ENCODE measurements around the gene IQCN. TPM values are rescaled to one million over a fixed set of nuclear protein-coding genes. Genes with fewer than 3 reads are reported as not detected.
A peak's percentile ranks its signal among the peaks of the same experiment; 100 is the strongest.

The IQCN gene
- total and polyA plus RNA-seq, 2 of the 4 experiments (the other 2 are of a cell fraction): 0.18 to 0.67 TPM

GRCh38 chr19:18289471-18290301 is 15.4 kb upstream of the IQCN start:
- DNase-seq (no peak), ATAC-seq (ENCODE audit: low read depth) (no peak)
- Histone ChIP-seq H2BK15ac (ENCODE audit: low read depth, low read length) (peak overlapping the region; percentile 68; the same call in 1 of the 3 replicates), H3K4me3 (ENCODE audit: insufficient read depth, low read depth, low read length) (no peak overlapping the region), H2BK120ac (ENCODE audit: low read depth, low read length) (peak overlapping the region; percentile 61; the same call in 1 of the 2 replicates), H3K4me1 (ENCODE audit: control insufficient read depth, insufficient read depth, low read length) (peaks cover 23% of the 10 kb centered on the region), H3K4me2 (ENCODE audit: low read depth, low read length) (no peak overlapping the region; the same call in 1 of the 2 replicates), H2AK9ac (replicated peaks; ENCODE audit: low read depth, low read length, poor library complexity) (peak overlapping the region; percentile 85), H2AFZ (replicated peaks; ENCODE audit: low read length, poor library complexity) (peak overlapping the region; percentile 75), H3K36me3 (ENCODE audit: control insufficient read depth, insufficient read depth, low read length) (no peaks in the 10 kb centered on the region), H4K8ac (ENCODE audit: low read depth in 2 of 2, low read length in 2 of 2) (peak overlapping the region in 1 of 2 experiments; percentile 55; a peak in 1 of 4 replicates), H3K9me3 (ENCODE audit: control insufficient read depth, insufficient read depth, low read length) (no peaks in the 10 kb centered on the region), H2BK5ac (ENCODE audit: low read depth, low read length, poor library complexity, severe bottlenecking) (peak overlapping the region; percentile 25), H3K27ac (ENCODE audit: insufficient read depth, low read length) (peak overlapping the region; percentile 16; the same call in 1 of the 2 replicates), H3K9ac (ENCODE audit: low read depth, low read length) (0 out of 2 replicates have a peak overlapping the region, but pooled peaks have one; percentile 26), H3K79me1 (ENCODE audit: low read depth in 1 of 2, low read length in 2 of 2) (peaks cover 0 to 6% of the 10 kb centered on the region in 2 experiments; a peak in 1 of 4 replicates), H4K5ac (ENCODE audit: low read depth, low read length) (peak overlapping the region; percentile 77), H3K56ac (ENCODE audit: extremely low read depth, insufficient read depth, low read length) (no peak overlapping the region), H3K27me3 (ENCODE audit: control insufficient read depth, insufficient read depth, low read length) (no peaks in the 10 kb centered on the region), H3K4ac (ENCODE audit: low read depth, low read length) (peak overlapping the region; percentile 88), H3K23ac (ENCODE audit: low read depth, low read length) (no peak overlapping the region; the same call in 1 of the 2 replicates), H3K18ac (ENCODE audit: low read depth, low read length) (peak overlapping the region; percentile 22), H3K14ac (replicated peaks; ENCODE audit: low read depth, low read length) (no peak overlapping the region), H4K91ac (ENCODE audit: insufficient read depth, low read depth, low read length) (no peak overlapping the region), H4K20me1 (ENCODE audit: insufficient read depth, low read length) (no peaks in the 10 kb centered on the region), H2BK20ac (ENCODE audit: low read depth, low read length) (peak overlapping the region; percentile 73; the same call in 1 of the 2 replicates), H3K9me1 (ENCODE audit: insufficient read depth, low read length) (no peaks in the 10 kb centered on the region), H2AK5ac (ENCODE audit: low read depth, low read length) (peak overlapping the region; percentile 80; the same call in 1 of the 2 replicates)
- in situ Hi-C loops (cut with MboI; ENCODE audit: low sequenced_read_pairs): no loop called here
- ChIA-PET CTCF (interaction anchor here (0.6 kb wide), 1 partner anchor 175 kb away, joined by 3 read pairs; no protein-coding TSS in a partner anchor), POLR2A (ENCODE audit: unreplicated experiment) (no interaction called here)
- BruUV-seq (replicated peaks): no TSS peak
- intact Hi-C loops (cut with micrococcal nuclease): no loop called here
- no CpG with 5 or more reads among the region's 12 CpGs for WGBS, 2 experiments (ENCODE audit: extremely low coverage in 2 of 2, insufficient read length in 1 of 2)
- dilution Hi-C loops (cut with HindIII; ENCODE audit: low sequenced_read_pairs, unreplicated experiment): no loop called here
- TF ChIP-seq RFX5 (IDR thresholded peaks at IDR 0.05; ENCODE audit: low read depth, low read length): no peak
- no peak for TF ChIP-seq CHD1 (IDR thresholded peaks at IDR 0.05; ENCODE audit: low read depth, low read length)
- TF ChIP-seq MXI1 (IDR thresholded peaks at IDR 0.05; ENCODE audit: borderline replicate concordance, low read depth, low read length): no peak
- no peak for TF ChIP-seq POLR2A (IDR thresholded peaks at IDR 0.05; ENCODE audit: low read depth, low read length)
- no peak for TF ChIP-seq FOS (IDR thresholded peaks at IDR 0.05; ENCODE audit: low read depth, low read length)
- TF ChIP-seq CTCF (conservative IDR thresholded peaks at IDR 0.05; ENCODE audit: low read depth, low read length): no peak
- TF ChIP-seq MAFK (IDR thresholded peaks at IDR 0.05; ENCODE audit: low read depth, low read length): no peak
- TF ChIP-seq MAZ (IDR thresholded peaks at IDR 0.05; ENCODE audit: borderline replicate concordance, low read depth, low read length): no peak
- TF ChIP-seq CEBPB (IDR thresholded peaks at IDR 0.05; ENCODE audit: low read depth, low read length): no peak
- no peak for TF ChIP-seq ELK1 (IDR thresholded peaks at IDR 0.05; ENCODE audit: borderline replicate concordance, low read depth, low read length)
- TF ChIP-seq RCOR1 (IDR thresholded peaks at IDR 0.05; ENCODE audit: insufficient replicate concordance, low read length): no peak
- no peak for TF ChIP-seq SMC3 (IDR thresholded peaks at IDR 0.05; ENCODE audit: low read depth, low read length)
- TF ChIP-seq BHLHE40 (IDR thresholded peaks at IDR 0.05; ENCODE audit: low read depth, low read length): no peak
- TF ChIP-seq NFE2L2 (IDR thresholded peaks at IDR 0.05; ENCODE audit: low read depth, low read length): no peak

Data from IMR-90 (cell line).